Astrocyte (in vitro differentiated cells and primary cell): ENCODE measurements around the gene NT5C. TPM values are rescaled to one million over a fixed set of nuclear protein-coding genes. Genes with fewer than 3 reads are reported as not detected.

Source experiments
- DNase-seq: peaks from one replicate; pipeline ENCODE4 v3.0.0-alpha.2; 2010; ENCODE audit warnings: low read depth
- FAIRE-seq: peaks from 2 replicates; lab custom pipeline; 2011; peaks lifted over from hg19 to GRCh38; lab: Jason Lieb, UNC
- H2AFZ ChIP-seq: 2 replicates; pipeline ENCODE4 v1.6.0; 2012; ENCODE audit warnings: low read depth, low read length, inconsistent platforms
- H3K27ac ChIP-seq: 2 replicates; pipeline ENCODE4 v1.5.1; 2011; ENCODE audit warnings: low read depth, low read length, inconsistent platforms
- H3K27me3 ChIP-seq: 2 replicates; pipeline ENCODE4 v1.6.0; 2011; ENCODE audit warnings: low read length, inconsistent platforms; ENCODE audit not compliant: insufficient read depth
- H3K36me3 ChIP-seq: 2 replicates; pipeline ENCODE4 v1.5.1; 2011; ENCODE audit warnings: low read length, inconsistent platforms; ENCODE audit not compliant: insufficient read depth
- H3K4me1 ChIP-seq: 2 replicates; pipeline ENCODE4 v1.5.1; 2011; ENCODE audit warnings: low read length, inconsistent platforms; ENCODE audit not compliant: insufficient read depth
- H3K4me2 ChIP-seq: 2 replicates; pipeline ENCODE4 v1.6.0; 2012; ENCODE audit warnings: low read length, inconsistent platforms
- H3K4me3 ChIP-seq: 2 replicates; pipeline ENCODE4 v1.5.1; 2011; ENCODE audit warnings: low read depth, mild to moderate bottlenecking, low read length, inconsistent platforms; ENCODE audit not compliant: insufficient read depth
- H3K79me2 ChIP-seq: 2 replicates; pipeline ENCODE4 v1.6.0; 2012; ENCODE audit warnings: mild to moderate bottlenecking, low read length, inconsistent platforms; ENCODE audit not compliant: insufficient read depth
- H3K9ac ChIP-seq: 2 replicates; pipeline ENCODE4 v1.6.0; 2012; ENCODE audit warnings: mild to moderate bottlenecking, low read length, inconsistent platforms
- H3K9me3 ChIP-seq: 2 replicates; pipeline ENCODE4 v1.5.1; 2012; ENCODE audit warnings: low read depth, mild to moderate bottlenecking, low read length, inconsistent platforms; ENCODE audit not compliant: insufficient read depth
- H4K20me1 ChIP-seq: 2 replicates; pipeline ENCODE4 v1.6.0; 2012; ENCODE audit warnings: low read length, inconsistent platforms; ENCODE audit not compliant: insufficient read depth
- H3K27ac Mint-ChIP-seq: one replicate; pipeline ENCODE4 v1.8.0; 2021; ENCODE audit warnings: mild to moderate bottlenecking, mixed read lengths; ENCODE audit not compliant: unreplicated experiment
- H3K27me3 Mint-ChIP-seq: one replicate; pipeline ENCODE4 v1.8.0; 2021; ENCODE audit warnings: low read depth, mixed read lengths; ENCODE audit not compliant: unreplicated experiment
- H3K36me3 Mint-ChIP-seq: one replicate; pipeline ENCODE4 v1.8.0; 2021; ENCODE audit warnings: low read depth, mixed read lengths; ENCODE audit not compliant: unreplicated experiment
- H3K4me1 Mint-ChIP-seq: one replicate; pipeline ENCODE4 v1.8.0; 2021; ENCODE audit warnings: low read depth, mixed read lengths; ENCODE audit not compliant: unreplicated experiment
- H3K4me3 Mint-ChIP-seq: one replicate; pipeline ENCODE4 v1.8.0; 2021; ENCODE audit warnings: mild to moderate bottlenecking, moderate library complexity, mixed read lengths; ENCODE audit not compliant: unreplicated experiment
- H3K9me3 Mint-ChIP-seq: one replicate; pipeline ENCODE4 v1.8.0; 2021; ENCODE audit warnings: mild to moderate bottlenecking, mixed read lengths; ENCODE audit not compliant: unreplicated experiment
- CTCF ChIP-seq: IDR thresholded peaks from 2 replicates; pipeline ENCODE4 v1.5.1; 2011; ENCODE audit warnings: low read depth, mild to moderate bottlenecking, inconsistent platforms, low read length, moderate library complexity; ENCODE audit not compliant: insufficient read depth
- EZH2 ChIP-seq: IDR thresholded peaks from 2 replicates; pipeline ENCODE4 v1.6.1; 2012; ENCODE audit warnings: mild to moderate bottlenecking, low read length, inconsistent platforms; ENCODE audit not compliant: insufficient read depth
- total RNA-seq: library from RNA; stranded (reverse); gene quantifications from 2 replicates; pipeline ENCODE4 v1.2.1, GENCODE V29; 2021

NT5C gene
- total RNA-seq, 1 donor from 2014 or later: 29.5 TPM

GRCh38 chr17:75087558-75088453 is 43.7 kb downstream of the NT5C start, which contains the start of gene SLC16A5:
SLC16A5 (plus strand) TSS chr17:75087954; CDS start chr17:75093637, 5,683 bp downstream.
- no peak for FAIRE-seq
- H3K27ac Mint-ChIP-seq: peak within 1 kb of the TSS; percentile 95
- TF ChIP-seq EZH2 (no peak), CTCF (no peak)

GRCh38 chr17:75087182-75087557 is 44.4 kb downstream of the NT5C start:
- H3K9ac ChIP-seq: peak overlapping the region; percentile 72
- no peaks in the 10 kb centered on the region for H3K79me2 ChIP-seq
- H3K4me1 Mint-ChIP-seq: peaks cover 39% of the 10 kb centered on the region
- H3K27me3 ChIP-seq: no peaks in the 10 kb centered on the region
- peak overlapping the region; percentile 95 for H3K27ac Mint-ChIP-seq
- DNase-seq (no peak), FAIRE-seq (no peak)
- no peaks in the 10 kb centered on the region for H3K9me3 Mint-ChIP-seq
- peak overlapping the region; percentile 80 for H3K4me3 Mint-ChIP-seq
- TF ChIP-seq CTCF: no peak
- TF ChIP-seq EZH2: no peak
- H3K4me3 ChIP-seq: peak overlapping the region; percentile 53
- no peaks in the 10 kb centered on the region for H3K9me3 ChIP-seq
- H4K20me1 ChIP-seq: no peaks in the 10 kb centered on the region
- peak overlapping the region; percentile 84 for H2AFZ ChIP-seq
- peaks cover 2% of the 10 kb centered on the region for H3K36me3 Mint-ChIP-seq
- peak overlapping the region; percentile 85 for H3K4me2 ChIP-seq
- H3K4me1 ChIP-seq: peaks cover 26% of the 10 kb centered on the region
- peak overlapping the region; percentile 17 for H3K27ac ChIP-seq
- peaks cover under 1% of the 10 kb centered on the region for H3K27me3 Mint-ChIP-seq
- no peaks in the 10 kb centered on the region for H3K36me3 ChIP-seq

More at GRCh38 chr17:75087558-75088453, 43.7 kb downstream of the NT5C start, which contains the start of gene SLC16A5:
- Histone ChIP-seq H2AFZ (peak within 1 kb of the TSS; percentile 84), H3K79me2 (no peaks in the 10 kb centered on the region), H3K4me2 (peak within 1 kb of the TSS; percentile 85), H3K4me1 (peaks cover 26% of the 10 kb centered on the region), H3K4me3 (peak within 1 kb of the TSS; percentile 53), H3K9me3 (no peaks in the 10 kb centered on the region), H3K9ac (peak within 1 kb of the TSS; percentile 72), H4K20me1 (no peaks in the 10 kb centered on the region), H3K27ac (peak within 1 kb of the TSS; percentile 17), H3K36me3 (no peaks in the 10 kb centered on the region), H3K27me3 (no peaks in the 10 kb centered on the region)
- no peaks in the 10 kb centered on the region for H3K27me3 Mint-ChIP-seq
- peaks cover 43% of the 10 kb centered on the region for H3K4me1 Mint-ChIP-seq
- peak within 1 kb of the TSS; percentile 83 for H3K4me3 Mint-ChIP-seq
- DNase-seq: peak; percentile 58
- no peaks in the 10 kb centered on the region for H3K9me3 Mint-ChIP-seq
- H3K36me3 Mint-ChIP-seq: peaks cover 2% of the 10 kb centered on the region
